Measurements from ENCODE around the gene HMGA1.

HMGA1 gene

DNA sequence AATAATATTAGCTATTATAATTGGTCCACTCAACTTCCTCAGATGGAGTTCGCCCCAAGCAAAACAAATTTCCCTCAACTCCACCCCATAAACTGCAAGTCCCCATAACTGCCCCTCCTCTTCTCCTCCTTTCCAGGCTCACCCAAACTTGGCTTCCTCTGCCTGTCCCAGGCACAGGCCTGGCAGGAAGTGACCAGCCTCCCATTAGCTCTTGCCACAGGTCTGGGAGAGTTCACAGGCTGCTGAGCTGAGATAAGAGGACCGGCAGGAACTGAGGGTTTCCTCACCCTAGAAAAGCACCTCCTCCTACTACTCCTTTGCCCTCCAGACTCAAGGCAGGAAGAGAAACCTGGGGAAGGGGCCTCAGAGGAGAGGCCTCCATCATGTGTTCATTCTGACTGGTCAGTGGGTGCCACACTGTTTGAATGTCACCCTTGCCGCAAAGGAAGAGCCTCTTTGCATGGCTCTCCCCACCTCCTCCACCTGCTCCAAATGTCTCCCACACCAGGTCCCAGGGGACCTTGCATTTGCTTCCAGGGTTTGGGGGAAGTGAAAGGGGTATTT, 36.7 kb downstream of the HMGA1 start:
- Histone ChIP-seq H3K4me1 (ENCODE audit: control insufficient read depth in 1 of 2, insufficient read depth in 2 of 2, low read length in 2 of 2) (no peaks in the 10 kb centered on the region), H3K27ac (ENCODE audit: low read length) (no peak overlapping the region), H3K4me3 (ENCODE audit: low read depth in 1 of 2, low read length in 2 of 2) (no peak overlapping the region), H3K36me3 (ENCODE audit: control insufficient read depth in 1 of 2, insufficient read depth in 2 of 2, low read length in 2 of 2) (no peaks in the 10 kb centered on the region), H3K9me3 (ENCODE audit: control insufficient read depth in 1 of 2, low read length in 2 of 2) (no peaks in the 10 kb centered on the region), H3K27me3 (ENCODE audit: low read depth, low read length) (no peaks in the 10 kb centered on the region)

GRCh38 chr6:34274129-34274528, 37.5 kb downstream of the HMGA1 start:
- H3K4me3 ChIP-seq (ENCODE audit: low read depth in 1 of 2, low read length in 2 of 2) = no peak overlapping the region
- H3K4me1 ChIP-seq (ENCODE audit: control insufficient read depth in 1 of 2, insufficient read depth in 2 of 2, low read length in 2 of 2) = no peaks in the 10 kb centered on the region
- no peaks in the 10 kb centered on the region for H3K27me3 ChIP-seq (ENCODE audit: low read depth, low read length)
- H3K27ac ChIP-seq (ENCODE audit: low read length) = no peak overlapping the region
- H3K9me3 ChIP-seq (ENCODE audit: control insufficient read depth in 1 of 2, low read length in 2 of 2) = no peaks in the 10 kb centered on the region
- H3K36me3 ChIP-seq (ENCODE audit: control insufficient read depth in 1 of 2, insufficient read depth in 2 of 2, low read length in 2 of 2) = no peaks in the 10 kb centered on the region

DNA sequence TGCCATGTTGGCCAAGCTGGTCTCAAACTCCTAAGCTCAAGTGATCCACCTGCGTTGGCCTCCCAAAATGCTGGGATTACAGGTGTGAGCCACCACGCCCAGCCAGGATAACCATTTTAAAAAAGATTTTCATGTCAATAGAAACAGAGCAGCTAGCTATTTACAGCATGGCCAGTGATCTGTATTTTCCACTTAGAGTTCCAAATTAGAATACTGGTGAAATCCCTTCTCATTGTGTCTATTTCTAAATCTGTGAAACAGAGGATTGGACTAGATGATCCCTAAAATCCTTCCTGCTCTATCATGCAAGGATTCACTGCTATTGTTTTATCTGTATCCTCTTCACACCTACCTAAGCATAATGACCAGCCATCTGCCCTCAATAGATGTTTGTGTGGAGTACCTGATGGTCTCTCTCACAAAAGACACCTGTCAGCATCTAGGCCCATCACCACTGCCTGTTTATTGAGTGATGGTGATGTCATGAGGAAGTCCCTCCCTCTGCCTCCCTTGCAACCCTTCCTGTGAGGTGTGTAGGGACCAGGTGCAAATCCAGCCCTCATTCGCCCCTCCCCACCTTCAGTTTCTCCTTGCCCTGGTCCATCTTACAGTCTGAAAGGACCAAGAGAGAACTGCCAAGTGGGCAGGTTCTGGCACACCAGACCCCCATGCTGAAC, 38.6 kb downstream of the HMGA1 start:
- Histone ChIP-seq H3K27me3 (ENCODE audit: low read depth, low read length) (no peaks in the 10 kb centered on the region), H3K27ac (ENCODE audit: low read length) (no peak overlapping the region), H3K4me1 (ENCODE audit: control insufficient read depth in 1 of 2, insufficient read depth in 2 of 2, low read length in 2 of 2) (no peaks in the 10 kb centered on the region), H3K9me3 (ENCODE audit: control insufficient read depth in 1 of 2, low read length in 2 of 2) (no peaks in the 10 kb centered on the region), H3K4me3 (ENCODE audit: low read depth in 1 of 2, low read length in 2 of 2) (no peak overlapping the region), H3K36me3 (ENCODE audit: control insufficient read depth in 1 of 2, insufficient read depth in 2 of 2, low read length in 2 of 2) (peaks cover 0 to 3% of the 10 kb centered on the region in 2 donors)

DNA sequence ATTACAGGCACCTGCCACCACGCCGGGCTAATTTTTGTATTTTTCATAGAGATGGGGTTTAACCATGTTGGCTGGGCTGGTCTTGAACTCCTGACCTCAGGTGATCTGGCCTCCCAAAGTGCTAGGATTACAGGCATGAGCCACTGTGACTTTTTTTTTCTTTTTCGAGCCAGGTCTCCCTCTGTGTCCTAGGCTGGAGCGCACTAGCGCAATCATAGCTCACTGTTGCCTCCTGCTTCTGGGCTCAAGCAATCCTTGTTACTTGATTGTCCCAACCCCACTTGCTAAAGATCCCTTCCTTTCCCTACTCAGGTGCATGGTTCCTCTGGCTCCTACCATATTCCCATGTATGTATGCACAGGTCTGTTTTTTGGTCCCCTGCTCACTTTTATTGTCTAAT, 39.5 kb downstream of the HMGA1 start:
- no peaks in the 10 kb centered on the region for H3K4me1 ChIP-seq (ENCODE audit: control insufficient read depth in 1 of 2, insufficient read depth in 2 of 2, low read length in 2 of 2)
- H3K27me3 ChIP-seq (ENCODE audit: low read depth, low read length) = no peaks in the 10 kb centered on the region
- no peak overlapping the region for H3K27ac ChIP-seq (ENCODE audit: low read length)
- no peak overlapping the region for H3K4me3 ChIP-seq (ENCODE audit: low read depth in 1 of 2, low read length in 2 of 2)
- no peaks in the 10 kb centered on the region for H3K9me3 ChIP-seq (ENCODE audit: control insufficient read depth in 1 of 2, low read length in 2 of 2)
- peaks cover 4% of the 10 kb centered on the region in 2 donors for H3K36me3 ChIP-seq (ENCODE audit: control insufficient read depth in 1 of 2, insufficient read depth in 2 of 2, low read length in 2 of 2)

DNA sequence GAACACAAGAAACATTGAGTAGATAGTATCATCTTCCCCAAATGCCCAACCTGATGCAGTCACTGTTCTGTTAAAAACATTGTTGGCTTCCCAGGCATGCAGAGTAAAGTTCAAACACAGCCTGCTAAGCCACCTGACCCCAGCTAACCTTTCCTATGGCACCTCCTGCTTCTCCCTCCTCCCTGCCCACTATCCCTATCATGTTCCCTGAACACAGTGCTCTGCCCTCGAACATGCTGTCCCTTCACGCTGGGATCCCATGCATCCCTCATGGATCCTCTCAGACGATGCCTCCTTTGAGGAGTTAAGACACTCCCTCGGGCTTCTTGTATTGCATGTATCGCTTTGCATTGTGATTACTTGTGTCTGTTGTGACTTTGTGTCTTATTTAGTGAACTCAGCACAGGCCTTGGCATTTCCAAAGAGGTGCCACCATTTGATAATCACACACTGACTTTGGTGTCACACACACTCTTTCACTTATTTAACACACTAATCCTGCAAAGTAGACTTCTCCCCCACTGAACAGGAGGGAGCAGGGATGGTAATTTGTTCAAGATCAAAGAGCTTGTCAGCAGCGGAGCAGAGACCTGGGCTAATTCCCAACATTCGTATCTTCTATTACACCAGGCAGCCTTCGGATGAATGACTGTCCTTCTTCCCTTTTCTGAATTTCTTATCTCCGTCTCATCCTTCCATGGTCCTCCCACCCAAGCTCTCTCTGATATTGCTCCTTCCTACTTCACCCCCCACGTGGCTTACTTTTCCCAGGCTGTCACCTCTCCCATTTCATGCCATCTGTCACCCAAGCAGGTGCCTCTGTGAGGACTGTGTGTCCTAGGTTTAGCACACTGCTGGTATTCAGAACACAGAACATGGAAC, 40.4 kb downstream of the HMGA1 start:
- Histone ChIP-seq H3K4me1 (ENCODE audit: control insufficient read depth in 1 of 2, insufficient read depth in 2 of 2, low read length in 2 of 2) (no peaks in the 10 kb centered on the region), H3K9me3 (ENCODE audit: control insufficient read depth in 1 of 2, low read length in 2 of 2) (no peaks in the 10 kb centered on the region), H3K27me3 (ENCODE audit: low read depth, low read length) (no peaks in the 10 kb centered on the region), H3K4me3 (ENCODE audit: low read depth in 1 of 2, low read length in 2 of 2) (no peak overlapping the region), H3K27ac (ENCODE audit: low read length) (no peak overlapping the region), H3K36me3 (ENCODE audit: control insufficient read depth in 1 of 2, insufficient read depth in 2 of 2, low read length in 2 of 2) (peaks cover 4% of the 10 kb centered on the region in 2 donors)

DNA sequence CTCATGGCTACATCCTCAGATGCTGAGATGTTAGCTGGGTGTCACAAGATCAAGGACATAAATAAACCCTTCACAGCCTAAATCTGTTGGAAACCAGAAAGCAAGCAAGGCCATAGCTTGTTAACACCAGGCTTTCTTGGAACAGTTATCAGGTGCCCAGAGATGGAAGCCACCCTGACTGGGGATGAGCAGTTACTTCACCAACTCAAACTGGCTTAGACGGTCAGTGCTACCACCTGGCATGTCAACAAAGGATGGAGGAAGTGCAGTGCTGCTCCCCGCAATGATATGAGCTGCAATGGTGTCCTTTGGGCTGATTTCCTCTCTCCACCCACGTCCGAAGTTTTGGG, 41.1 kb downstream of the HMGA1 start:
- Histone ChIP-seq H3K4me3 (ENCODE audit: low read depth in 1 of 2, low read length in 2 of 2) (no peak overlapping the region), H3K9me3 (ENCODE audit: control insufficient read depth in 1 of 2, low read length in 2 of 2) (no peaks in the 10 kb centered on the region), H3K36me3 (ENCODE audit: control insufficient read depth in 1 of 2, insufficient read depth in 2 of 2, low read length in 2 of 2) (peaks cover 4 to 7% of the 10 kb centered on the region in 2 donors), H3K4me1 (ENCODE audit: control insufficient read depth in 1 of 2, insufficient read depth in 2 of 2, low read length in 2 of 2) (no peaks in the 10 kb centered on the region), H3K27me3 (ENCODE audit: low read depth, low read length) (no peaks in the 10 kb centered on the region), H3K27ac (ENCODE audit: low read length) (no peak overlapping the region)

DNA sequence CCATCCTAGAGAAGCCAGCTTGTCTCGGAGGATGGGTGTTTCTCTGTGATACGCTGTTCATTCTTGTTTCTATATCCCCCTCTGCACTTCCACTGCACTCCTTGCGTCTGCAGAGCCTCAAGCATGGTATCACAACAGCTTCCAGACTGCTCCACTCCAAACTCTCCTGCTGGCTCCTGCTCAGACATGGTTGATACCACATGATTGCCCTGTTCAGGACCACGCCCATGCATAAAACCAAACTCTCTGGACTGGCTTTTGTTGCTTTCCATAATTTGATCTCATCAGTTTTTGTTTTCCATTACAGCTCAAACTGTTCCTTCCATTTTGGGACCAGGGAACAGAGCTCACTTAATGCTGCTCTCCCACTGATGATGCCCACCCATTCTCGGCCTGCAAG, 42.2 kb downstream of the HMGA1 start:
- Histone ChIP-seq H3K4me3 (ENCODE audit: low read depth in 1 of 2, low read length in 2 of 2) (no peak overlapping the region), H3K9me3 (ENCODE audit: control insufficient read depth in 1 of 2, low read length in 2 of 2) (no peaks in the 10 kb centered on the region), H3K27ac (ENCODE audit: low read length) (no peak overlapping the region), H3K27me3 (ENCODE audit: low read depth, low read length) (no peaks in the 10 kb centered on the region), H3K36me3 (ENCODE audit: control insufficient read depth in 1 of 2, insufficient read depth in 2 of 2, low read length in 2 of 2) (peaks cover 4 to 7% of the 10 kb centered on the region in 2 donors), H3K4me1 (ENCODE audit: control insufficient read depth in 1 of 2, insufficient read depth in 2 of 2, low read length in 2 of 2) (no peaks in the 10 kb centered on the region)

DNA sequence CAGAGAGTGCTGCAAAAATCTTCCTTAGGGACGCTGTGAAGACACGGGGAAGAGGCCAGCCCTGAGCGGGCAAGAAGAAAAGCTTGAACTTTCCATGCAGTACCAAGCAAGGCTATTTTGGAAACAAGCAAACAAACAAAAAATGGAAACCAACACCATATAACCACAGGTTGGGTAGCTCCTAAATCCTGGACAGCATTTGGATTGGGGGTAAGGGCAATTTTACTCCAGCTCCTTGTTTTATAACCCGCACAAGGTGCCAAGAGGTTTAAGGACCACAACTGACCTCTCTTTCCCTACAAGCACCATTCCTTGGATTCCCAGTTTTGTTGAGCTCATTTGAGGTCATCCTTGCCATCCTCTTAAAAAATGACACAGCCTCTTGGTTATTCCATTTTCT, 43.5 kb downstream of the HMGA1 start:
- H3K4me1 ChIP-seq (ENCODE audit: control insufficient read depth in 1 of 2, insufficient read depth in 2 of 2, low read length in 2 of 2) = peaks cover 0 to 8% of the 10 kb centered on the region in 2 donors
- no peaks in the 10 kb centered on the region for H3K27me3 ChIP-seq (ENCODE audit: low read depth, low read length)
- H3K27ac ChIP-seq (ENCODE audit: low read length) = no peak overlapping the region
- H3K9me3 ChIP-seq (ENCODE audit: control insufficient read depth in 1 of 2, low read length in 2 of 2) = no peaks in the 10 kb centered on the region
- no peak overlapping the region for H3K4me3 ChIP-seq (ENCODE audit: low read depth in 1 of 2, low read length in 2 of 2)
- peaks cover 4 to 12% of the 10 kb centered on the region in 2 donors for H3K36me3 ChIP-seq (ENCODE audit: control insufficient read depth in 1 of 2, insufficient read depth in 2 of 2, low read length in 2 of 2)

DNA sequence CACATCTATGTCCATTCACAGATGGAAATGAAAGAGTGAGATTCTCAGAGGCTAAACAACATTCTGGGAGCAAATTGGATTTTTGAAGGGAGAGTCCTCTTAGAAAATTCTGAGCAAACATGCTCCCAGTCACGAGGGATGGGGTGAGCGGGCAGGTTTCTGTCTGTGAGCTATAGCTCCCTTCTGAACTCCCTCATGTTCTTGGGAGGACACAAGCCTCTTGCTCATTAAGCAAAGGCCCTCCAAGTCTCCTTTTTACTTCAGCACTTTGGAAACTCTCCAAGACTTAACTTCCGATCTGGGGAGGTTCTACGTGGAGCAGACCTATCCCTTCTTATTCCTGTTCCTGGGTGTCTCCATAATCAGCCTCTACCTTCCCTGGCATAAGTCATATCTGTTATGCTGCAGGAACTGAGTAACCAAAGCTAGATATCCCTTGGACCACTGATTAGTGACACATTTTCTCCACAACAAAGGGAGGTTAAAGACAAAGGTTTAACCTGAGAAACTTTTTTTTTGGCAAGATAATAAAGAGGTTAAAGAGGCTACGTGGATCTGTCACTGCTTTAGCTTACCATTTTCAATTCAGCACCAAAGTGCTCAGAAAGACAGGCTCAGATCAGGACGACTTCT, 45.1 kb downstream of the HMGA1 start:
- peaks cover 5 to 8% of the 10 kb centered on the region in 2 donors for H3K4me1 ChIP-seq (ENCODE audit: control insufficient read depth in 1 of 2, insufficient read depth in 2 of 2, low read length in 2 of 2)

GRCh38 chr6:34284563-34285447, 48.1 kb downstream of the HMGA1 start:
- H3K27ac ChIP-seq (ENCODE audit: low read length) = peak overlapping the region; percentile 11
- peaks cover 5 to 16% of the 10 kb centered on the region in 2 donors for H3K4me1 ChIP-seq (ENCODE audit: control insufficient read depth in 1 of 2, insufficient read depth in 2 of 2, low read length in 2 of 2)
- H3K4me3 ChIP-seq (ENCODE audit: low read depth in 1 of 2, low read length in 2 of 2) = no peak overlapping the region
- H3K36me3 ChIP-seq (ENCODE audit: control insufficient read depth in 1 of 2, insufficient read depth in 2 of 2, low read length in 2 of 2) = peaks cover 4 to 21% of the 10 kb centered on the region in 2 donors
- no peaks in the 10 kb centered on the region for H3K27me3 ChIP-seq (ENCODE audit: low read depth, low read length)
- no peaks in the 10 kb centered on the region for H3K9me3 ChIP-seq (ENCODE audit: control insufficient read depth in 1 of 2, low read length in 2 of 2)

More for the DNA sequence above, 45.1 kb downstream of the HMGA1 start:
- H3K9me3 ChIP-seq (ENCODE audit: control insufficient read depth in 1 of 2, low read length in 2 of 2) = no peaks in the 10 kb centered on the region
- peaks cover 4 to 12% of the 10 kb centered on the region in 2 donors for H3K36me3 ChIP-seq (ENCODE audit: control insufficient read depth in 1 of 2, insufficient read depth in 2 of 2, low read length in 2 of 2)
- H3K4me3 ChIP-seq (ENCODE audit: low read depth in 1 of 2, low read length in 2 of 2) = no peak overlapping the region
- no peak overlapping the region for H3K27ac ChIP-seq (ENCODE audit: low read length)
- no peaks in the 10 kb centered on the region for H3K27me3 ChIP-seq (ENCODE audit: low read depth, low read length)
